ENCODE data around the gene EIF4E1B.

- TF ChIP-seq POLR2A (IDR thresholded peaks at IDR 0.05) (no peak), CTCF (IDR thresholded peaks at IDR 0.05) (no peak)
Observed at GRCh38 chr5:176619569-176620332, 10.7 kb upstream of the EIF4E1B start.

Measured in lower leg skin (tissue), 3 donors.